OCI-LY7 (cell line): ENCODE results near the gene TTBK1.

Experiments
- CTCF ChIP-seq: fragments of 200-600 bp; sonication (generic); conservative IDR thresholded peaks from 2 replicates; pipeline ENCODE4 v1.5.1; 2014; ENCODE audit warnings: mild to moderate bottlenecking, antibody characterized with exemption, low read length, moderate library complexity, mixed read lengths
- EZH2phosphoT487 ChIP-seq: fragments of 200-600 bp; sonication (generic); IDR thresholded peaks from 2 replicates; pipeline ENCODE4 v1.6.1; 2018; ENCODE audit warnings: low read depth, borderline replicate concordance, mild to moderate bottlenecking, mixed run types, antibody characterized with exemption, low read length, moderate library complexity, mixed read lengths

GRCh38 chr6:43328528-43328927 is 85.2 kb downstream of the TTBK1 start:
- no peak for TF ChIP-seq EZH2phosphoT487
- TF ChIP-seq CTCF, result no peak
